Measurements from ENCODE around the gene PTPN4. TPM values are rescaled to one million over a fixed set of nuclear protein-coding genes. Genes with fewer than 3 reads are reported as not detected.

Gene PTPN4
- total RNA-seq, 1 experiment from 2014 or later = 42.2 TPM

DNA sequence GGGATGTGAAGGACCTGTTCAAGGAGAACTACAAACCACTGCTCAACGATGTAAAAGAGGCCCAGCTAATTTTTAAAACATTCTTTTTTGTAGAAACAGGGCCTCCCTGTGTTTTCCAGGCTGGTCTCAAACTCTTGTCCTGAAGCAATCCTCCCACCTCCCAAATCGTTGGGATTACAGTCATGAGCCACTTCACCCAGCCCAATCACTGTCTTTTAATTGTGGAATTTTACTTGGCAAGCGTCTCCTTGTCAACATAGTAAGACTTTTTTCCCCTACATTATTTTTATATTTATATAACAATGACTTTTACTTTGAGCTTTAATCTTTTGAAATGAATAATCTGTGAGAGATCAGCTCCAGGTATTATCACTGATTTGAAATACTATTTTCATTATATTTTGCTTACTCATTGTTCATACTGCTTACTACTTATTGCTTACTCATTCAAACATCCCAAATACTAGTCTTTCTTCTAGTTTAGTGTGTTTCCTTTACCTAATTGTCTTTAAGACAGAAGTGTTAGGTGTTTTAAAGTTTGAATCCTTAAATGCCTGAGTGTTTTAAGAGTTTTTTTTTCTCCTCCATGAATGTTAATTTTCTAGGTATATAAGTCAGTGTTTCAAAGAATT, 48.9 kb downstream of the PTPN4 start:
- Histone ChIP-seq H3K36me3 (ENCODE audit: insufficient read depth, low read length, poor library complexity, severe bottlenecking) (no peaks in the 10 kb centered on the region), H3K27me3 (replicated peaks; ENCODE audit: insufficient read depth, low read depth, low read length, poor library complexity) (no peaks in the 10 kb centered on the region), H3K4me1 (ENCODE audit: insufficient read depth, low read length, poor library complexity, severe bottlenecking) (peaks cover 21% of the 10 kb centered on the region), H3K4me3 (ENCODE audit: low read depth, low read length, poor library complexity, severe bottlenecking) (no peak overlapping the region), H3K9me3 (ENCODE audit: low read depth, low read length, poor library complexity, severe bottlenecking) (no peaks in the 10 kb centered on the region), H3K27ac (ENCODE audit: low read depth, low read length, poor library complexity, severe bottlenecking) (peak overlapping the region; percentile 49)
- intact Hi-C loops (cut with micrococcal nuclease; ENCODE audit: unreplicated experiment) = no loop called here
- peak; percentile 21 for DNase-seq (ENCODE audit: low spot score)
- TF ChIP-seq CTCF (conservative IDR thresholded peaks at IDR 0.05; ENCODE audit: low read depth, low read length) (no peak), EZH2 (IDR thresholded peaks at IDR 0.05; ENCODE audit: borderline replicate concordance, low read depth, low read length, poor library complexity, severe bottlenecking) (no peak)
- ChIA-PET POLR2A (ENCODE audit: low non-redundant PET) (no interaction called here), CTCF (no interaction called here)
- no TSS peak for BruUV-seq (replicated peaks)

DNA sequence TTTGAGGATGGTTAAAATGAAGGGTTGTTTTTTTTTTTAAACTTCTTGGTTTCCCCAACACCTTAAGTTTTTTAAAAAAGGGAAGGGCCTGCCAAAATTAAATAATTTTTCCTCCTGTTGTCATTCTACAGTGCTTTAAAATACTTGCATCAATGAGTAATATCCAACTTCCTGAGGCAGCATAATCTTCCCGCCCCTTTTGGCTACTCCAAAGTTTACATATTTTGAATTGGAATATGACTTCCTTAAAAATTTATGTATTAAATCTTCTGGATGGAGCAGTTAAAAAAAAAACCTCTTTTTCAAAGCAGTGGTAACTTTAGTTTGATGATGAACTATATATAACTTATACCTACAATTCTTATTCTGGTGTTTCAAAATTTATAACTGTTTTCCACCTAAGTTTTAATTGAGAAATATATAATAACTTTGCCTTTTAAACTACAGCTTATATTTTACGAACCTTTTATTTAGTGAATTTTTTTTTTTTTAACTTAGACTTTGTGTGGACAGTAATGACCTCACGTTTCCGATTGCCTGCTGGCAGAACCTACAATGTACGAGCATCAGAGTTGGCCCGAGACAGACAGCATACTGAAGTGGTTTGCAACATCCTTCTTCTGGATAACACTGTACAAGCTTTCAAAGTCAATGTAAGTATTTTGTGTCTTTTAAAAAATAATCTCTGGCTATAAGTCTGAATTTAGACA, 49.8 kb downstream of the PTPN4 start:
- POLR2A ChIA-PET (ENCODE audit: low non-redundant PET) = no interaction called here
- CTCF ChIA-PET = no interaction called here
- no peak overlapping the region for H3K4me3 ChIP-seq (ENCODE audit: low read depth, low read length, poor library complexity, severe bottlenecking)
- peak overlapping the region; percentile 49 for H3K27ac ChIP-seq (ENCODE audit: low read depth, low read length, poor library complexity, severe bottlenecking)
- no peak for TF ChIP-seq EZH2 (IDR thresholded peaks at IDR 0.05; ENCODE audit: borderline replicate concordance, low read depth, low read length, poor library complexity, severe bottlenecking)
- H3K9me3 ChIP-seq (ENCODE audit: low read depth, low read length, poor library complexity, severe bottlenecking) = no peaks in the 10 kb centered on the region
- no TSS peak for BruUV-seq (replicated peaks)
- H3K27me3 ChIP-seq (replicated peaks; ENCODE audit: insufficient read depth, low read depth, low read length, poor library complexity) = no peaks in the 10 kb centered on the region
- peak; percentile 53 for DNase-seq (ENCODE audit: low spot score)
- no peaks in the 10 kb centered on the region for H3K36me3 ChIP-seq (ENCODE audit: insufficient read depth, low read length, poor library complexity, severe bottlenecking)
- peaks cover 21% of the 10 kb centered on the region for H3K4me1 ChIP-seq (ENCODE audit: insufficient read depth, low read length, poor library complexity, severe bottlenecking)
- intact Hi-C loops (cut with micrococcal nuclease; ENCODE audit: unreplicated experiment) = no loop called here

GRCh38 chr2:119810049-119810630, 50.4 kb downstream of the PTPN4 start:
- no peak for DNase-seq (ENCODE audit: low spot score)
- H3K4me3 ChIP-seq (ENCODE audit: low read depth, low read length, poor library complexity, severe bottlenecking) = no peak overlapping the region
- intact Hi-C loops (cut with micrococcal nuclease; ENCODE audit: unreplicated experiment) = no loop called here
- ChIA-PET CTCF (no interaction called here), POLR2A (ENCODE audit: low non-redundant PET) (no interaction called here)
- no peak overlapping the region for H3K27ac ChIP-seq (ENCODE audit: low read depth, low read length, poor library complexity, severe bottlenecking)
- no peaks in the 10 kb centered on the region for H3K27me3 ChIP-seq (replicated peaks; ENCODE audit: insufficient read depth, low read depth, low read length, poor library complexity)
- H3K9me3 ChIP-seq (ENCODE audit: low read depth, low read length, poor library complexity, severe bottlenecking) = no peaks in the 10 kb centered on the region
- TF ChIP-seq EZH2 (IDR thresholded peaks at IDR 0.05; ENCODE audit: borderline replicate concordance, low read depth, low read length, poor library complexity, severe bottlenecking) (no peak), CTCF (conservative IDR thresholded peaks at IDR 0.05; ENCODE audit: low read depth, low read length) (no peak)
- H3K36me3 ChIP-seq (ENCODE audit: insufficient read depth, low read length, poor library complexity, severe bottlenecking) = no peaks in the 10 kb centered on the region
- peaks cover 21% of the 10 kb centered on the region for H3K4me1 ChIP-seq (ENCODE audit: insufficient read depth, low read length, poor library complexity, severe bottlenecking)
- BruUV-seq (replicated peaks) = no TSS peak

Data from A673 (cell line).